Measurements from ENCODE around the gene ALDH3A1.

ALDH3A1 gene

DNA sequence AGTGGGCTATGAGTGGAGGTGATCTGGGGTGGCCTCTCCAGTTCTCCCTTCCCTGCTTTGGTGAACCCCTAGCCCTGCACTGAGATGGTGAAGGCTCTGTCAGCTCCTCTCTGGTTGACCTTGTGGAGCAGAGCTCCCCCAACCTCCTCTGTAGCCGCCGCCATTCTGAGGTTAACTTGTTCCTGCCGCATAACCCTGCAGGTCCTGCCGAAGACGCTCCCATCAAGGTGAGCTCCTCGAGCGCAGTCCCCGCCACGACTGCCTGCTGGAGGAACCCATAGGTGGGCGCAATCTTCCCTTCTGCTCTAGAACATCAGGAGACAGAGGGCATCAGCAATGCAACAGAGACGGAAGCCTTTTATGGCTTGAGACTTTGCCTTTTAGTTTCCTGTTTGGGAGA, 16.5 kb downstream of the ALDH3A1 start:
- no peaks in the 10 kb centered on the region for H3K79me2 ChIP-seq (ENCODE audit: control insufficient read depth, low read length)
- no peak overlapping the region for H3K27ac ChIP-seq (ENCODE audit: low read depth, low read length)
- H4K20me1 ChIP-seq (ENCODE audit: control insufficient read depth, insufficient read depth, low read depth, low read length) = no peaks in the 10 kb centered on the region
- no peaks in the 10 kb centered on the region for H3F3A ChIP-seq (ENCODE audit: control insufficient read depth, insufficient read depth)
- H3K9me2 ChIP-seq (replicated peaks; ENCODE audit: control insufficient read depth, low read length) = no peaks in the 10 kb centered on the region
- no peaks in the 10 kb centered on the region for H3K36me3 ChIP-seq (ENCODE audit: control insufficient read depth, low read length)
- H3K4me2 ChIP-seq (ENCODE audit: low read length) = no peak overlapping the region
- no peak overlapping the region for H3K4me3 ChIP-seq (ENCODE audit: low read length)
- no peak for TF ChIP-seq CTCF (IDR thresholded peaks at IDR 0.05; ENCODE audit: low read depth, low read length, poor library complexity, severe bottlenecking)
- TF ChIP-seq EZH2phosphoT487 (IDR thresholded peaks at IDR 0.05; ENCODE audit: borderline replicate concordance, low read length) = no peak
- no peaks in the 10 kb centered on the region for H3K4me1 ChIP-seq (ENCODE audit: control insufficient read depth, low read length)
- H3K27me3 ChIP-seq (ENCODE audit: control insufficient read depth, low read length) = no peaks in the 10 kb centered on the region
- no peaks in the 10 kb centered on the region for H3K9me3 ChIP-seq (ENCODE audit: control insufficient read depth, insufficient read depth, low read length)

- no peak overlapping the region for H3K27ac ChIP-seq (ENCODE audit: low read depth, low read length)
- no peaks in the 10 kb centered on the region for H3K9me3 ChIP-seq (ENCODE audit: control insufficient read depth, insufficient read depth, low read length)
- no peaks in the 10 kb centered on the region for H3K4me1 ChIP-seq (ENCODE audit: control insufficient read depth, low read length)
- TF ChIP-seq EZH2phosphoT487 (IDR thresholded peaks at IDR 0.05; ENCODE audit: borderline replicate concordance, low read length) (no peak), CTCF (IDR thresholded peaks at IDR 0.05; ENCODE audit: low read depth, low read length, poor library complexity, severe bottlenecking) (no peak)
- H3F3A ChIP-seq (ENCODE audit: control insufficient read depth, insufficient read depth) = no peaks in the 10 kb centered on the region
- no peaks in the 10 kb centered on the region for H3K9me2 ChIP-seq (replicated peaks; ENCODE audit: control insufficient read depth, low read length)
- no peaks in the 10 kb centered on the region for H3K27me3 ChIP-seq (ENCODE audit: control insufficient read depth, low read length)
- no peaks in the 10 kb centered on the region for H3K36me3 ChIP-seq (ENCODE audit: control insufficient read depth, low read length)
- H4K20me1 ChIP-seq (ENCODE audit: control insufficient read depth, insufficient read depth, low read depth, low read length) = no peaks in the 10 kb centered on the region
- H3K4me3 ChIP-seq (ENCODE audit: low read length) = no peak overlapping the region
- no peaks in the 10 kb centered on the region for H3K79me2 ChIP-seq (ENCODE audit: control insufficient read depth, low read length)
- no peak overlapping the region for H3K4me2 ChIP-seq (ENCODE audit: low read length)
Observed at GRCh38 chr17:19730843-19731242, 17.3 kb downstream of the ALDH3A1 start.

GRCh38 chr17:19729900-19730299, 18.2 kb downstream of the ALDH3A1 start:
- Histone ChIP-seq H3K4me3 (ENCODE audit: low read length) (no peak overlapping the region), H3K36me3 (ENCODE audit: control insufficient read depth, low read length) (no peaks in the 10 kb centered on the region), H3K27ac (ENCODE audit: low read depth, low read length) (no peak overlapping the region), H3K79me2 (ENCODE audit: control insufficient read depth, low read length) (no peaks in the 10 kb centered on the region), H3K4me2 (ENCODE audit: low read length) (no peak overlapping the region), H3K4me1 (ENCODE audit: control insufficient read depth, low read length) (no peaks in the 10 kb centered on the region), H4K20me1 (ENCODE audit: control insufficient read depth, insufficient read depth, low read depth, low read length) (no peaks in the 10 kb centered on the region), H3K9me2 (replicated peaks; ENCODE audit: control insufficient read depth, low read length) (no peaks in the 10 kb centered on the region), H3K9me3 (ENCODE audit: control insufficient read depth, insufficient read depth, low read length) (no peaks in the 10 kb centered on the region), H3K27me3 (ENCODE audit: control insufficient read depth, low read length) (no peaks in the 10 kb centered on the region), H3F3A (ENCODE audit: control insufficient read depth, insufficient read depth) (no peaks in the 10 kb centered on the region)
- TF ChIP-seq CTCF (IDR thresholded peaks at IDR 0.05; ENCODE audit: low read depth, low read length, poor library complexity, severe bottlenecking) (no peak), EZH2phosphoT487 (IDR thresholded peaks at IDR 0.05; ENCODE audit: borderline replicate concordance, low read length) (no peak)

GRCh38 chr17:19728084-19728495, 20.0 kb downstream of the ALDH3A1 start:
- Histone ChIP-seq H3K4me2 (ENCODE audit: low read length) (no peak overlapping the region), H3K36me3 (ENCODE audit: control insufficient read depth, low read length) (no peaks in the 10 kb centered on the region), H3K27me3 (ENCODE audit: control insufficient read depth, low read length) (no peaks in the 10 kb centered on the region), H3K79me2 (ENCODE audit: control insufficient read depth, low read length) (no peaks in the 10 kb centered on the region), H3K4me3 (ENCODE audit: low read length) (no peak overlapping the region), H3F3A (ENCODE audit: control insufficient read depth, insufficient read depth) (no peaks in the 10 kb centered on the region), H3K9me3 (ENCODE audit: control insufficient read depth, insufficient read depth, low read length) (no peaks in the 10 kb centered on the region), H4K20me1 (ENCODE audit: control insufficient read depth, insufficient read depth, low read depth, low read length) (no peaks in the 10 kb centered on the region), H3K4me1 (ENCODE audit: control insufficient read depth, low read length) (no peaks in the 10 kb centered on the region), H3K27ac (ENCODE audit: low read depth, low read length) (no peak overlapping the region), H3K9me2 (replicated peaks; ENCODE audit: control insufficient read depth, low read length) (no peaks in the 10 kb centered on the region)
- TF ChIP-seq CTCF (IDR thresholded peaks at IDR 0.05; ENCODE audit: low read depth, low read length, poor library complexity, severe bottlenecking) = no peak
- no peak for TF ChIP-seq EZH2phosphoT487 (IDR thresholded peaks at IDR 0.05; ENCODE audit: borderline replicate concordance, low read length)
